ENCODE results near the gene HSPA4L.

DNA sequence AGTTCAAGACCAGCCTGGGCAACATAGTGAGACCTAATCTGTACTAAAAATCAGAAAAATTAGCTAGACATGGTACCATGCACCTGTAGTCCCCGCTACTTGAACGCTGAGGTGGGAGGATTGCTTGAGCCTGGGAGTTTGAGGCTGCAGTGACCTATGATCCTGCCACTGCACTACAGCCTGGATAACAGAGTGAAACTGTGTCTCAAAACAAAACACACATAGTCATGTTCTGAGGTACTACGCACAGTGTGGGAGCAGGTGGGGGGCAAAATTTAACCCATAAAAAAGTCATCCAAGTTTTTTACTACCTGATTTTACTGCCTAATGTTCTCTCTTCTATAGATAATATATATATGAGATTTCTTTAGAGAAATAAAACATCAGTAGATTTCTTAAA, 28.4 kb downstream of the HSPA4L start:
- TF ChIP-seq POLR2A (IDR thresholded peaks at IDR 0.05; ENCODE audit: low read depth), result no peak
- TF ChIP-seq, protein P1, sequence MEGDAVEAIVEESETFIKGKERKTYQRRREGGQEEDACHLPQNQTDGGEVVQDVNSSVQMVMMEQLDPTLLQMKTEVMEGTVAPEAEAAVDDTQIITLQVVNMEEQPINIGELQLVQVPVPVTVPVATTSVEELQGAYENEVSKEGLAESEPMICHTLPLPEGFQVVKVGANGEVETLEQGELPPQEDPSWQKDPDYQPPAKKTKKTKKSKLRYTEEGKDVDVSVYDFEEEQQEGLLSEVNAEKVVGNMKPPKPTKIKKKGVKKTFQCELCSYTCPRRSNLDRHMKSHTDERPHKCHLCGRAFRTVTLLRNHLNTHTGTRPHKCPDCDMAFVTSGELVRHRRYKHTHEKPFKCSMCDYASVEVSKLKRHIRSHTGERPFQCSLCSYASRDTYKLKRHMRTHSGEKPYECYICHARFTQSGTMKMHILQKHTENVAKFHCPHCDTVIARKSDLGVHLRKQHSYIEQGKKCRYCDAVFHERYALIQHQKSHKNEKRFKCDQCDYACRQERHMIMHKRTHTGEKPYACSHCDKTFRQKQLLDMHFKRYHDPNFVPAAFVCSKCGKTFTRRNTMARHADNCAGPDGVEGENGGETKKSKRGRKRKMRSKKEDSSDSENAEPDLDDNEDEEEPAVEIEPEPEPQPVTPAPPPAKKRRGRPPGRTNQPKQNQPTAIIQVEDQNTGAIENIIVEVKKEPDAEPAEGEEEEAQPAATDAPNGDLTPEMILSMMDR (IDR thresholded peaks at IDR 0.05), result no peak
- TF ChIP-seq EP300 (IDR thresholded peaks at IDR 0.05), result no peak
- no peak for TF ChIP-seq POLR2AphosphoS5 (IDR thresholded peaks at IDR 0.05)
